GM23338 (cell line): ENCODE results near the gene NRROS. TPM values are rescaled to one million over a fixed set of nuclear protein-coding genes. Genes with fewer than 3 reads are reported as not detected.

Source experiments
- ATAC-seq: fragments of 200-7000 bp; cut with Tn5 transposase; 3 replicates; pipeline ENCODE4 v1.9.1; 2020
- DNase-seq: peaks from one replicate; pipeline ENCODE4 v3.0.0-alpha.2; 2015; ENCODE audit warnings: low spot score
- H2AFZ ChIP-seq: fragments of 200-600 bp; sonication (generic); 2 replicates; pipeline ENCODE4 v1.8.0; 2016; ENCODE audit warnings: antibody characterized with exemption, mild to moderate bottlenecking, moderate library complexity
- H3F3A ChIP-seq: fragments of 200-600 bp; sonication (generic); replicated peaks from 2 replicates; pipeline ENCODE4 v1.8.0; 2017; ENCODE audit warnings: antibody characterized with exemption, mixed run types, low read depth
- H3K27ac ChIP-seq: fragments of 200-600 bp; sonication (generic); 2 replicates; pipeline ENCODE4 v1.6.1; 2016; ENCODE audit warnings: low read depth
- H3K27me3 ChIP-seq: fragments of 200-600 bp; sonication (generic); 2 replicates; pipeline ENCODE4 v1.8.0; 2016; ENCODE audit warnings: mild to moderate bottlenecking, mixed run types, moderate library complexity; ENCODE audit not compliant: insufficient read depth
- H3K36me3 ChIP-seq: fragments of 200-600 bp; sonication (generic); 2 replicates; pipeline ENCODE4 v1.8.0; 2016; ENCODE audit warnings: mild to moderate bottlenecking; ENCODE audit not compliant: insufficient read depth
- H3K4me1 ChIP-seq: fragments of 200-600 bp; sonication (generic); 2 replicates; pipeline ENCODE4 v1.8.0; 2016; ENCODE audit warnings: mild to moderate bottlenecking, moderate library complexity; ENCODE audit not compliant: insufficient read depth
- H3K4me2 ChIP-seq: fragments of 200-600 bp; sonication (generic); 2 replicates; pipeline ENCODE4 v1.7.1; 2017; ENCODE audit warnings: mixed run types
- H3K4me3 ChIP-seq: fragments of 200-600 bp; sonication (generic); 2 replicates; pipeline ENCODE4 v1.6.1; 2016; ENCODE audit warnings: mixed run types
- H3K79me2 ChIP-seq: fragments of 200-600 bp; sonication (generic); replicated peaks from 2 replicates; pipeline ENCODE4 v1.8.0; 2017; ENCODE audit warnings: mild to moderate bottlenecking; ENCODE audit not compliant: insufficient read depth
- H3K9me2 ChIP-seq: fragments of 200-600 bp; sonication (generic); 2 replicates; pipeline ENCODE4 v1.8.0; 2017; ENCODE audit not compliant: insufficient read depth
- H4K20me1 ChIP-seq: fragments of 200-600 bp; sonication (generic); replicated peaks from 2 replicates; pipeline ENCODE4 v1.8.0; 2017; ENCODE audit warnings: mild to moderate bottlenecking; ENCODE audit not compliant: insufficient read depth
- H3K27ac Mint-ChIP-seq: 2 replicates; pipeline ENCODE4 v1.8.0; 2020; ENCODE audit warnings: inconsistent platforms, mild to moderate bottlenecking, moderate library complexity, mixed read lengths
- H3K27me3 Mint-ChIP-seq: 3 replicates; pipeline ENCODE4 v1.8.0; 2022; ENCODE audit warnings: low read depth, mild to moderate bottlenecking, moderate library complexity, mixed read lengths, inconsistent platforms; ENCODE audit not compliant: insufficient read depth, poor library complexity
- H3K36me3 Mint-ChIP-seq: 3 replicates; pipeline ENCODE4 v1.8.0; 2021; ENCODE audit warnings: low read depth, mild to moderate bottlenecking, inconsistent platforms, moderate library complexity, mixed read lengths
- H3K4me1 Mint-ChIP-seq: 3 replicates; pipeline ENCODE4 v1.8.0; 2020; ENCODE audit warnings: mild to moderate bottlenecking, inconsistent platforms, mixed read lengths
- H3K4me3 Mint-ChIP-seq: 3 replicates; pipeline ENCODE4 v1.8.0; 2021; ENCODE audit warnings: moderate library complexity, mild to moderate bottlenecking, inconsistent platforms, mixed read lengths
- H3K9me3 Mint-ChIP-seq: 3 replicates; pipeline ENCODE4 v1.8.0; 2020; ENCODE audit warnings: moderate library complexity, mild to moderate bottlenecking, inconsistent platforms, mixed read lengths
- CREB1 ChIP-seq: fragments of 250-450 bp; sonication (Bioruptor Pico); IDR thresholded peaks from 2 replicates; pipeline ENCODE4 v1.5.0; 2020; ENCODE audit warnings: low read depth, mild to moderate bottlenecking, moderate library complexity
- EZH2phosphoT487 ChIP-seq: fragments of 200-600 bp; sonication (generic); IDR thresholded peaks from one replicate; pipeline ENCODE4 v1.8.1; 2018; ENCODE audit warnings: antibody characterized with exemption; ENCODE audit not compliant: unreplicated experiment
- JUNB ChIP-seq: IDR thresholded peaks from one replicate; pipeline ENCODE4 v1.6.1; 2016; ENCODE audit warnings: antibody characterized with exemption; ENCODE audit not compliant: unreplicated experiment
- NANOG ChIP-seq: IDR thresholded peaks from 2 replicates; pipeline ENCODE4 v1.6.1; 2016; ENCODE audit warnings: antibody characterized with exemption, borderline replicate concordance
- STAT1 ChIP-seq: IDR thresholded peaks from one replicate; pipeline ENCODE4 v1.6.1; 2016; ENCODE audit warnings: antibody characterized with exemption; ENCODE audit not compliant: unreplicated experiment
- ZNF331 ChIP-seq: fragments of 250-450 bp; sonication (Bioruptor Pico); IDR thresholded peaks from 2 replicates; pipeline ENCODE4 v1.5.0; 2020; ENCODE audit warnings: low read depth, mild to moderate bottlenecking, moderate library complexity
- polyA plus RNA-seq: library from polyadenylated mRNA; unstranded; fragments of >200 nt; fragmentation: Nextera tagmentation; extraction: Ambion mirVana; gene quantifications from 2 replicates; pipeline ENCODE4 v1.2.1, GENCODE V29; 2016
- total RNA-seq: library from RNA; depleted of rRNA; stranded (reverse); fragments of >200 nt; shearing (Covaris generic); gene quantifications from 2 replicates; pipeline ENCODE4 v1.2.3, GENCODE V29; 2014
- TF ChIP-seq, protein P1 (sequence below): IDR thresholded peaks from 2 replicates; pipeline ENCODE4 v1.6.1; 2016; ENCODE audit warnings: antibody characterized with exemption
- TF ChIP-seq, protein P2 (sequence below): fragments of 250-450 bp; sonication (Bioruptor Pico); IDR thresholded peaks from 2 replicates; pipeline ENCODE4 v1.5.0; 2020; ENCODE audit warnings: mild to moderate bottlenecking, moderate library complexity
- TF ChIP-seq, protein P3 (sequence below), 2 experiments: fragments of 200-600 bp in 1 of 2; sonication (generic) in 1 of 2; conservative IDR thresholded peaks; 2 replicates each; pipeline versions ENCODE4 v1.5.1 to v1.6.1; 2016 to 2017; ENCODE audit warnings: antibody characterized with exemption in 2 of 2, low read depth in 2 of 2, mild to moderate bottlenecking in 2 of 2, moderate library complexity in 1 of 2

The NRROS gene
- total and polyA plus RNA-seq, 2 experiments from 2014 or later: 2.3 to 8.5 TPM

DNA sequence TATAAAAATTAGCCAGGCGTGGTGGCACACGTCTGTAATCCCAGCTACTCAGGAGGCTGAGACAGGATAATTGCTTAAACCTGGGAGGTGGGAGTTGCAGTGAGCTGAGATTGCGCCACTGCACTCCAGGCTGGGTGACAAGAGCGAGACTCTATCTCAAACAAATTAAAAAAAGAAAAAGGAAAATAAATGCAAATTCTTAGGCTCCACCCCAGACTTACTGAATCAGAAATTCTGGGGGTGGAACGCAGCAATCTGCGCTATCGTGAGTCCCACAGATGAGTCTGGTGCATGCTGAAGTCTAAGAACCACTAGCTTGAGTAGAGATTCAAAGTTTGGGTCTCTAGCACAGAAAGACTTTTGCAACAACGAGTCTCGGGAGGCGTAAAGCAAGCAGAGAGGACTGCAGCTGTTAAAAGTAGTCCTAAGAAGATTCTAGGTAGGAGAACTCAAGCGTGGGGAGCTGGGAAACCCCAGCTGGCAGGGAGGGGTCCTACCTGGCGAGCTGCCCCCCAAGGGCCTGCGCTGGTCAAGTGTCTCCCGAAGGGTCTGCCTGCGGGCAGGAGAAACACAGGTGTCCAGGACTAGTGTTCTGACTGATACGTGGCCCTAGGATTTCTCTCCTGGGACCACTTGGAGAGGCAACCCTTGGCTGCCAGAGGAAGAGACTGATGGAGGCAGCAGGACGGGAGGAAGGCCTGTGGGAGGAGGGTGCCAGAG is 50.6 kb downstream of the NRROS start:
- H3K4me1 ChIP-seq: peaks cover 13% of the 10 kb centered on the region
- Mint-ChIP-seq H3K4me3 (no peak overlapping the region), H3K27me3 (peaks cover 3% of the 10 kb centered on the region), H3K9me3 (no peaks in the 10 kb centered on the region), H3K27ac (no peak overlapping the region), H3K36me3 (no peaks in the 10 kb centered on the region), H3K4me1 (peaks cover 11% of the 10 kb centered on the region)
- H3K9me2 ChIP-seq: no peaks in the 10 kb centered on the region
- peaks cover 6% of the 10 kb centered on the region; the same call in 1 of the 2 replicates for H3F3A ChIP-seq
- DNase-seq (no peak), ATAC-seq (no peak)
- H3K27me3 ChIP-seq: no peaks in the 10 kb centered on the region
- H4K20me1 ChIP-seq: no peaks in the 10 kb centered on the region
- TF ChIP-seq, protein P1, sequence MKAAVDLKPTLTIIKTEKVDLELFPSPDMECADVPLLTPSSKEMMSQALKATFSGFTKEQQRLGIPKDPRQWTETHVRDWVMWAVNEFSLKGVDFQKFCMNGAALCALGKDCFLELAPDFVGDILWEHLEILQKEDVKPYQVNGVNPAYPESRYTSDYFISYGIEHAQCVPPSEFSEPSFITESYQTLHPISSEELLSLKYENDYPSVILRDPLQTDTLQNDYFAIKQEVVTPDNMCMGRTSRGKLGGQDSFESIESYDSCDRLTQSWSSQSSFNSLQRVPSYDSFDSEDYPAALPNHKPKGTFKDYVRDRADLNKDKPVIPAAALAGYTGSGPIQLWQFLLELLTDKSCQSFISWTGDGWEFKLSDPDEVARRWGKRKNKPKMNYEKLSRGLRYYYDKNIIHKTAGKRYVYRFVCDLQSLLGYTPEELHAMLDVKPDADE: no peak
- TF ChIP-seq ZNF331 (no peak), EZH2phosphoT487 (no peak), STAT1 (no peak), NANOG (no peak), CREB1 (no peak), JUNB (no peak)
- TF ChIP-seq, protein P2, sequence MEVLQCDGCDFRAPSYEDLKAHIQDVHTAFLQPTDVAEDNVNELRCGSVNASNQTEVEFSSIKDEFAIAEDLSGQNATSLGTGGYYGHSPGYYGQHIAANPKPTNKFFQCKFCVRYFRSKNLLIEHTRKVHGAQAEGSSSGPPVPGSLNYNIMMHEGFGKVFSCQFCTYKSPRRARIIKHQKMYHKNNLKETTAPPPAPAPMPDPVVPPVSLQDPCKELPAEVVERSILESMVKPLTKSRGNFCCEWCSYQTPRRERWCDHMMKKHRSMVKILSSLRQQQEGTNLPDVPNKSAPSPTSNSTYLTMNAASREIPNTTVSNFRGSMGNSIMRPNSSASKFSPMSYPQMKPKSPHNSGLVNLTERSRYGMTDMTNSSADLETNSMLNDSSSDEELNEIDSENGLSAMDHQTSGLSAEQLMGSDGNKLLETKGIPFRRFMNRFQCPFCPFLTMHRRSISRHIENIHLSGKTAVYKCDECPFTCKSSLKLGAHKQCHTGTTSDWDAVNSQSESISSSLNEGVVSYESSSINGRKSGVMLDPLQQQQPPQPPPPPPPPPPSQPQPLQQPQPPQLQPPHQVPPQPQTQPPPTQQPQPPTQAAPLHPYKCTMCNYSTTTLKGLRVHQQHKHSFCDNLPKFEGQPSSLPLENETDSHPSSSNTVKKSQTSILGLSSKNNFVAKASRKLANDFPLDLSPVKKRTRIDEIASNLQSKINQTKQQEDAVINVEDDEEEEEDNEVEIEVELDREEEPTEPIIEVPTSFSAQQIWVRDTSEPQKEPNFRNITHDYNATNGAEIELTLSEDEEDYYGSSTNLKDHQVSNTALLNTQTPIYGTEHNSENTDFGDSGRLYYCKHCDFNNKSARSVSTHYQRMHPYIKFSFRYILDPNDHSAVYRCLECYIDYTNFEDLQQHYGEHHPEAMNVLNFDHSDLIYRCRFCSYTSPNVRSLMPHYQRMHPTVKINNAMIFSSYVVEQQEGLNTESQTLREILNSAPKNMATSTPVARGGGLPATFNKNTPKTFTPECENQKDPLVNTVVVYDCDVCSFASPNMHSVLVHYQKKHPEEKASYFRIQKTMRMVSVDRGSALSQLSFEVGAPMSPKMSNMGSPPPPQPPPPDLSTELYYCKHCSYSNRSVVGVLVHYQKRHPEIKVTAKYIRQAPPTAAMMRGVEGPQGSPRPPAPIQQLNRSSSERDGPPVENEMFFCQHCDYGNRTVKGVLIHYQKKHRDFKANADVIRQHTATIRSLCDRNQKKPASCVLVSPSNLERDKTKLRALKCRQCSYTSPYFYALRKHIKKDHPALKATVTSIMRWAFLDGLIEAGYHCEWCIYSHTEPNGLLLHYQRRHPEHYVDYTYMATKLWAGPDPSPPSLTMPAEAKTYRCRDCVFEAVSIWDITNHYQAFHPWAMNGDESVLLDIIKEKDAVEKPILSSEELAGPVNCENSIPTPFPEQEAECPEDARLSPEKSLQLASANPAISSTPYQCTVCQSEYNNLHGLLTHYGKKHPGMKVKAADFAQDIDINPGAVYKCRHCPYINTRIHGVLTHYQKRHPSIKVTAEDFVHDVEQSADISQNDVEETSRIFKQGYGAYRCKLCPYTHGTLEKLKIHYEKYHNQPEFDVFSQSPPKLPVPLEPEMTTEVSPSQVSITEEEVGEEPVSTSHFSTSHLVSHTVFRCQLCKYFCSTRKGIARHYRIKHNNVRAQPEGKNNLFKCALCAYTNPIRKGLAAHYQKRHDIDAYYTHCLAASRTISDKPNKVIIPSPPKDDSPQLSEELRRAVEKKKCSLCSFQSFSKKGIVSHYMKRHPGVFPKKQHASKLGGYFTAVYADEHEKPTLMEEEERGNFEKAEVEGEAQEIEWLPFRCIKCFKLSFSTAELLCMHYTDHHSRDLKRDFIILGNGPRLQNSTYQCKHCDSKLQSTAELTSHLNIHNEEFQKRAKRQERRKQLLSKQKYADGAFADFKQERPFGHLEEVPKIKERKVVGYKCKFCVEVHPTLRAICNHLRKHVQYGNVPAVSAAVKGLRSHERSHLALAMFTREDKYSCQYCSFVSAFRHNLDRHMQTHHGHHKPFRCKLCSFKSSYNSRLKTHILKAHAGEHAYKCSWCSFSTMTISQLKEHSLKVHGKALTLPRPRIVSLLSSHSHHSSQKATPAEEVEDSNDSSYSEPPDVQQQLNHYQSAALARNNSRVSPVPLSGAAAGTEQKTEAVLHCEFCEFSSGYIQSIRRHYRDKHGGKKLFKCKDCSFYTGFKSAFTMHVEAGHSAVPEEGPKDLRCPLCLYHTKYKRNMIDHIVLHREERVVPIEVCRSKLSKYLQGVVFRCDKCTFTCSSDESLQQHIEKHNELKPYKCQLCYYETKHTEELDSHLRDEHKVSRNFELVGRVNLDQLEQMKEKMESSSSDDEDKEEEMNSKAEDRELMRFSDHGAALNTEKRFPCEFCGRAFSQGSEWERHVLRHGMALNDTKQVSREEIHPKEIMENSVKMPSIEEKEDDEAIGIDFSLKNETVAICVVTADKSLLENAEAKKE (CRISPR knock-in tag): no peak
- TF ChIP-seq, protein P3, sequence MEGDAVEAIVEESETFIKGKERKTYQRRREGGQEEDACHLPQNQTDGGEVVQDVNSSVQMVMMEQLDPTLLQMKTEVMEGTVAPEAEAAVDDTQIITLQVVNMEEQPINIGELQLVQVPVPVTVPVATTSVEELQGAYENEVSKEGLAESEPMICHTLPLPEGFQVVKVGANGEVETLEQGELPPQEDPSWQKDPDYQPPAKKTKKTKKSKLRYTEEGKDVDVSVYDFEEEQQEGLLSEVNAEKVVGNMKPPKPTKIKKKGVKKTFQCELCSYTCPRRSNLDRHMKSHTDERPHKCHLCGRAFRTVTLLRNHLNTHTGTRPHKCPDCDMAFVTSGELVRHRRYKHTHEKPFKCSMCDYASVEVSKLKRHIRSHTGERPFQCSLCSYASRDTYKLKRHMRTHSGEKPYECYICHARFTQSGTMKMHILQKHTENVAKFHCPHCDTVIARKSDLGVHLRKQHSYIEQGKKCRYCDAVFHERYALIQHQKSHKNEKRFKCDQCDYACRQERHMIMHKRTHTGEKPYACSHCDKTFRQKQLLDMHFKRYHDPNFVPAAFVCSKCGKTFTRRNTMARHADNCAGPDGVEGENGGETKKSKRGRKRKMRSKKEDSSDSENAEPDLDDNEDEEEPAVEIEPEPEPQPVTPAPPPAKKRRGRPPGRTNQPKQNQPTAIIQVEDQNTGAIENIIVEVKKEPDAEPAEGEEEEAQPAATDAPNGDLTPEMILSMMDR (conservative IDR thresholded peaks at IDR 0.05; ENCODE audit: low read depth in 2 of 2): no peak
- peak overlapping the region; percentile 43; the same call in 1 of the 2 replicates for H2AFZ ChIP-seq
- no peak overlapping the region for H3K27ac ChIP-seq
- H3K4me2 ChIP-seq: no peak overlapping the region
- no peaks in the 10 kb centered on the region for H3K36me3 ChIP-seq
- no peak overlapping the region for H3K4me3 ChIP-seq
- no peaks in the 10 kb centered on the region for H3K79me2 ChIP-seq
